IMR-90 (cell line): Measurements from ENCODE around the gene TTC21B. TPM values are rescaled to one million over a fixed set of nuclear protein-coding genes. Genes with fewer than 3 reads are reported as not detected.

Experiments used
- ATAC-seq: fragments of 200-7000 bp; cut with Tn5 transposase; 2 replicates; pipeline ENCODE4 v1.9.1; 2020; ENCODE audit warnings: low read depth, mild to moderate bottlenecking, moderate library complexity
- BruUV-seq: library from RNA; stranded (reverse); fragments of 400-500 nt; replicated peaks from 2 replicates; lab custom pipeline; 2021; lab: Mats Ljungman, UMichigan
- CTCF ChIA-PET: fragments of 300-600 bp; formaldehyde crosslinking; extraction: SDS; loops from one replicate; lab custom pipeline; 2021; ENCODE audit warnings: antibody characterized with exemption; lab: Yijun Ruan, JAX
- POLR2A ChIA-PET: fragments of 300-600 bp; sonication (Branson Sonifier 250); formaldehyde crosslinking; loops from one replicate; lab custom pipeline; 2022; ENCODE audit warnings: antibody characterized with exemption; ENCODE audit not compliant: unreplicated experiment; lab: Charles Lee
- DNase-seq: peaks from one replicate; pipeline ENCODE4 v3.0.0; 2013
- H2AFZ ChIP-seq: replicated peaks from 2 replicates; pipeline ENCODE3; 2013; ENCODE audit warnings: low read length, mild to moderate bottlenecking; ENCODE audit not compliant: poor library complexity
- H2AK5ac ChIP-seq: 2 replicates; pipeline ENCODE4 v1.6.1; 2013; ENCODE audit warnings: low read depth, low read length, inconsistent platforms
- H2AK9ac ChIP-seq: replicated peaks from 2 replicates; pipeline ENCODE3; 2013; ENCODE audit warnings: mild to moderate bottlenecking, low read depth, low read length, moderate library complexity; ENCODE audit not compliant: poor library complexity
- H2BK120ac ChIP-seq: 2 replicates; pipeline ENCODE4 v1.6.1; 2013; ENCODE audit warnings: low read depth, low read length, inconsistent platforms
- H2BK15ac ChIP-seq: 3 replicates; pipeline ENCODE4 v1.6.1; 2013; ENCODE audit warnings: low read depth, low read length, inconsistent platforms
- H2BK20ac ChIP-seq: 2 replicates; pipeline ENCODE4 v1.6.1; 2013; ENCODE audit warnings: low read depth, mild to moderate bottlenecking, inconsistent platforms, low read length, moderate library complexity
- H2BK5ac ChIP-seq: 2 replicates; pipeline ENCODE4 v1.6.1; 2013; ENCODE audit warnings: mild to moderate bottlenecking, low read depth, low read length, inconsistent platforms; ENCODE audit not compliant: poor library complexity, severe bottlenecking
- H3K14ac ChIP-seq: replicated peaks from 2 replicates; pipeline ENCODE4 v1.6.1; 2013; ENCODE audit warnings: low read depth, low read length, inconsistent platforms
- H3K18ac ChIP-seq: 2 replicates; pipeline ENCODE4 v1.6.1; 2013; ENCODE audit warnings: low read depth, low read length, control low read depth
- H3K23ac ChIP-seq: 2 replicates; pipeline ENCODE4 v1.6.1; 2013; ENCODE audit warnings: low read depth, low read length, inconsistent platforms
- H3K27ac ChIP-seq: 2 replicates; pipeline ENCODE4 v1.5.1; 2013; ENCODE audit warnings: mild to moderate bottlenecking, control low read depth, low read length; ENCODE audit not compliant: insufficient read depth
- H3K27me3 ChIP-seq: 2 replicates; pipeline ENCODE4 v1.6.1; 2013; ENCODE audit warnings: low read length; ENCODE audit not compliant: control insufficient read depth, insufficient read depth
- H3K36me3 ChIP-seq: 2 replicates; pipeline ENCODE4 v1.6.1; 2013; ENCODE audit warnings: low read length, mixed read lengths; ENCODE audit not compliant: control insufficient read depth, insufficient read depth
- H3K4ac ChIP-seq: 2 replicates; pipeline ENCODE4 v1.6.1; 2013; ENCODE audit warnings: low read depth, low read length, inconsistent platforms
- H3K4me1 ChIP-seq: 2 replicates; pipeline ENCODE4 v1.6.1; 2013; ENCODE audit warnings: low read length, mixed read lengths; ENCODE audit not compliant: control insufficient read depth, insufficient read depth
- H3K4me2 ChIP-seq: 2 replicates; pipeline ENCODE4 v1.6.1; 2013; ENCODE audit warnings: low read depth, mild to moderate bottlenecking, control low read depth, low read length, moderate library complexity
- H3K4me3 ChIP-seq: 2 replicates; pipeline ENCODE4 v1.5.1; 2013; ENCODE audit warnings: low read depth, mild to moderate bottlenecking, control low read depth, low read length, moderate library complexity; ENCODE audit not compliant: insufficient read depth
- H3K56ac ChIP-seq: 2 replicates; pipeline ENCODE4 v1.6.1; 2013; ENCODE audit warnings: low read length, inconsistent platforms; ENCODE audit not compliant: insufficient read depth; ENCODE audit errors: extremely low read depth
- H3K79me1 ChIP-seq, 2 experiments: 2 replicates each; pipeline ENCODE4 v1.6.1; 2013; ENCODE audit warnings: low read length in 2 of 2, inconsistent platforms in 1 of 2, low read depth in 1 of 2
- H3K9ac ChIP-seq: 2 replicates; pipeline ENCODE4 v1.6.1; 2013; ENCODE audit warnings: low read depth, low read length, control low read depth
- H3K9me1 ChIP-seq: 2 replicates; pipeline ENCODE4 v1.6.1; 2013; ENCODE audit warnings: low read length, inconsistent platforms; ENCODE audit not compliant: insufficient read depth
- H3K9me3 ChIP-seq: 2 replicates; pipeline ENCODE4 v1.6.1; 2013; ENCODE audit warnings: low read length; ENCODE audit not compliant: control insufficient read depth, insufficient read depth
- H4K20me1 ChIP-seq: 2 replicates; pipeline ENCODE4 v1.6.1; 2013; ENCODE audit warnings: low read length, inconsistent platforms; ENCODE audit not compliant: insufficient read depth
- H4K5ac ChIP-seq: 2 replicates; pipeline ENCODE4 v1.6.1; 2013; ENCODE audit warnings: mild to moderate bottlenecking, low read depth, low read length, control low read depth
- H4K8ac ChIP-seq, 2 experiments: 2 replicates each; pipeline ENCODE4 v1.6.1; 2013; ENCODE audit warnings: low read depth in 2 of 2, low read length in 2 of 2, control low read depth in 1 of 2, inconsistent platforms in 1 of 2
- H4K91ac ChIP-seq: 2 replicates; pipeline ENCODE4 v1.6.1; 2013; ENCODE audit warnings: low read depth, low read length, inconsistent platforms; ENCODE audit not compliant: insufficient read depth
- CHD1 ChIP-seq: IDR thresholded peaks from 2 replicates; pipeline ENCODE4 v1.6.1; 2012; ENCODE audit warnings: low read depth, low read length, improper control_type of control experiment
- FOS ChIP-seq: fragments of 150-350 bp; IDR thresholded peaks from 2 replicates; pipeline ENCODE4 v1.6.1; 2016; ENCODE audit warnings: low read depth, low read length
- MAFK ChIP-seq: IDR thresholded peaks from 2 replicates; pipeline ENCODE4 v1.6.1; 2012; ENCODE audit warnings: low read depth, low read length, improper control_type of control experiment
- WGBS, 2 experiments: methylation state at CpG; one replicate each; pipeline versions ENCODE4 v1.1.5 to v1.1.7; 2013; ENCODE audit warnings: missing lambda C conversion rate in 2 of 2; ENCODE audit not compliant: insufficient read length in 1 of 2; ENCODE audit errors: extremely low coverage in 2 of 2; 5-methylcytosine and 5-hydroxymethylcytosine counted together
- dilution Hi-C: fragments of 300-500 bp; cut with HindIII; formaldehyde crosslinking; loops from one replicate; pipeline ENCODE4 v1.14.3; 2018; ENCODE audit warnings: low sequenced_read_pairs; ENCODE audit not compliant: unreplicated experiment
- in situ Hi-C: fragments of 300-500 bp; cut with MboI; formaldehyde crosslinking; loops from 3 replicates; pipeline ENCODE4 v1.14.3; 2019; ENCODE audit warnings: low sequenced_read_pairs, inconsistent platforms, mixed read lengths
- intact Hi-C: fragments of 100-400 bp; cut with micrococcal nuclease; formaldehyde crosslinking; loops from 2 replicates; pipeline ENCODE4 v1.10.0; 2022
- polyA plus RNA-seq, 3 experiments: library from polyadenylated mRNA; depleted of rRNA; stranded (reverse); fragments of >200 nt; gene quantifications; 2 replicates each; pipeline ENCODE4 v1.2.3, GENCODE V29; 2012; ENCODE audit warnings: low replicate concordance in 1 of 3
- total RNA-seq: library from RNA; depleted of rRNA; stranded (reverse); fragments of >200 nt; gene quantifications from 2 replicates; pipeline ENCODE4 v1.2.3, GENCODE V29; 2012

The TTC21B gene
- total and polyA plus RNA-seq, 2 of the 4 experiments (the other 2 are of a cell fraction) = 8.0 to 17.2 TPM

GRCh38 chr2:165876269-165876668 lies 77.3 kb downstream of the TTC21B start:
- Histone ChIP-seq H4K8ac (no peak overlapping the region), H3K27ac (no peak overlapping the region), H3K4me2 (no peak overlapping the region), H3K23ac (no peak overlapping the region), H2BK5ac (no peak overlapping the region), H2AK5ac (no peak overlapping the region), H3K56ac (no peak overlapping the region), H3K14ac (no peak overlapping the region), H4K91ac (no peak overlapping the region), H3K4ac (no peak overlapping the region), H2BK15ac (no peak overlapping the region), H3K9me3 (no peaks in the 10 kb centered on the region), H2AFZ (no peak overlapping the region), H2BK120ac (no peak overlapping the region), H4K5ac (no peak overlapping the region), H2BK20ac (no peak overlapping the region), H3K27me3 (no peaks in the 10 kb centered on the region), H3K9me1 (no peaks in the 10 kb centered on the region), H3K36me3 (no peaks in the 10 kb centered on the region; the same call in 1 of the 2 replicates), H3K18ac (no peak overlapping the region), H3K79me1 (no peaks in the 10 kb centered on the region), H3K9ac (no peak overlapping the region), H3K4me3 (no peak overlapping the region), H4K20me1 (no peaks in the 10 kb centered on the region), H3K4me1 (no peaks in the 10 kb centered on the region; the same call in 1 of the 2 replicates), H2AK9ac (no peak overlapping the region)
- intact Hi-C loops = loop anchor here (10.0 kb wide), 3 partner anchors 311 to 881 kb away; partner anchors contain the start of gene SCN2A
- ChIA-PET POLR2A (no interaction called here), CTCF (no interaction called here)
- WGBS, 2 experiments = no CpG with 5 or more reads among the region's 1 CpG
- TF ChIP-seq MAFK (no peak), CHD1 (no peak), FOS (no peak)
- no TSS peak for BruUV-seq
- no peak for ATAC-seq
- no peak for DNase-seq
- in situ Hi-C loops = loop anchor here (5.0 kb wide), 1 partner anchor 474 kb away; no protein-coding TSS in a partner anchor
- dilution Hi-C loops = no loop called here
